Neuron (in vitro differentiated cells): ENCODE results near the gene BBC3.
"Not testable (repeated sequence)": the region's sequence is repeated elsewhere in the genome, so short reads cannot be mapped to it uniquely, and the experiment has no call there.

ENCODE experiments used
- H2AFZ ChIP-seq: one replicate; pipeline ENCODE4 v1.6.1; 2013; ENCODE audit warnings: low read depth, mild to moderate bottlenecking, inconsistent platforms, low read length, moderate library complexity
- H3K27me3 ChIP-seq: one replicate; pipeline ENCODE4 v1.6.1; 2013; ENCODE audit warnings: low read length; ENCODE audit not compliant: insufficient read depth
- H3K36me3 ChIP-seq: one replicate; pipeline ENCODE4 v1.6.1; 2013; ENCODE audit warnings: low read length; ENCODE audit not compliant: insufficient read depth
- H3K4me1 ChIP-seq: one replicate; pipeline ENCODE4 v1.6.1; 2013; ENCODE audit warnings: low read length; ENCODE audit not compliant: insufficient read depth
- H3K4me3 ChIP-seq: 2 replicates; pipeline ENCODE4 v1.5.1; 2013; ENCODE audit warnings: mild to moderate bottlenecking, low read length, moderate library complexity
- H3K9me3 ChIP-seq: one replicate; pipeline ENCODE4 v1.6.1; 2013; ENCODE audit warnings: low read length

BBC3 gene

GRCh38 chr19:47268028-47268427 is 37.0 kb upstream of the BBC3 start:
- peaks cover 8% of the 10 kb centered on the region for H3K4me1 ChIP-seq
- no peak overlapping the region for H3K4me3 ChIP-seq
- peaks cover 49% of the 10 kb centered on the region for H3K36me3 ChIP-seq
- H3K27me3 ChIP-seq = no peaks in the 10 kb centered on the region
- H2AFZ ChIP-seq = no peak overlapping the region
- no peaks in the 10 kb centered on the region for H3K9me3 ChIP-seq

- Histone ChIP-seq H2AFZ (no peak overlapping the region), H3K27me3 (no peaks in the 10 kb centered on the region), H3K4me3 (no peak overlapping the region), H3K9me3 (no peaks in the 10 kb centered on the region), H3K4me1 (peaks cover 1% of the 10 kb centered on the region), H3K36me3 (peaks cover 56% of the 10 kb centered on the region)
Observed at GRCh38 chr19:47267350-47267759, 36.4 kb upstream of the BBC3 start.

- Histone ChIP-seq H3K4me1 (no peaks in the 10 kb centered on the region), H2AFZ (no peak overlapping the region), H3K36me3 (peaks cover 57% of the 10 kb centered on the region), H3K4me3 (no peak overlapping the region), H3K27me3 (no peaks in the 10 kb centered on the region), H3K9me3 (no peaks in the 10 kb centered on the region)
Observed at GRCh38 chr19:47266401-47266941, 35.5 kb upstream of the BBC3 start.

GRCh38 chr19:47264629-47265028 is 33.6 kb upstream of the BBC3 start:
- no peaks in the 10 kb centered on the region for H3K27me3 ChIP-seq
- H3K9me3 ChIP-seq = peaks cover 3% of the 10 kb centered on the region
- H3K36me3 ChIP-seq = peaks cover 61% of the 10 kb centered on the region
- H3K4me1 ChIP-seq = no peaks in the 10 kb centered on the region
- H3K4me3 ChIP-seq = no peak overlapping the region
- H2AFZ ChIP-seq = no peak overlapping the region

- H3K9me3 ChIP-seq, H3K4me3 ChIP-seq, H2AFZ ChIP-seq, H3K27me3 ChIP-seq: not testable (repeated sequence)
- peaks cover 11% of the 10 kb centered on the region for H3K4me1 ChIP-seq
- H3K36me3 ChIP-seq = peaks cover 60% of the 10 kb centered on the region
Observed at GRCh38 chr19:47261946-47262793, 31.2 kb upstream of the BBC3 start.

GRCh38 chr19:47260476-47260875 is 29.5 kb upstream of the BBC3 start:
- peaks cover 11% of the 10 kb centered on the region for H3K4me1 ChIP-seq
- peaks cover 52% of the 10 kb centered on the region for H3K36me3 ChIP-seq
- H2AFZ ChIP-seq = no peak overlapping the region
- H3K9me3 ChIP-seq = peaks cover 3% of the 10 kb centered on the region
- no peaks in the 10 kb centered on the region for H3K27me3 ChIP-seq
- H3K4me3 ChIP-seq = no peak overlapping the region

- H2AFZ ChIP-seq = no peak overlapping the region
- peaks cover 11% of the 10 kb centered on the region for H3K4me1 ChIP-seq
- peaks cover 3% of the 10 kb centered on the region for H3K9me3 ChIP-seq
- no peak overlapping the region for H3K4me3 ChIP-seq
- H3K36me3 ChIP-seq = peaks cover 40% of the 10 kb centered on the region
- no peaks in the 10 kb centered on the region for H3K27me3 ChIP-seq
Observed at GRCh38 chr19:47258895-47259555, 28.0 kb upstream of the BBC3 start.

- no peaks in the 10 kb centered on the region for H3K27me3 ChIP-seq
- no peak overlapping the region for H2AFZ ChIP-seq
- peaks cover 11% of the 10 kb centered on the region for H3K4me1 ChIP-seq
- peaks cover 3% of the 10 kb centered on the region for H3K9me3 ChIP-seq
- H3K4me3 ChIP-seq = peak overlapping the region; percentile 73
- peaks cover 40% of the 10 kb centered on the region for H3K36me3 ChIP-seq
Observed at GRCh38 chr19:47258434-47258833, 27.4 kb upstream of the BBC3 start.

- Histone ChIP-seq H3K9me3 (peaks cover 3% of the 10 kb centered on the region), H3K27me3 (no peaks in the 10 kb centered on the region), H3K4me3 (peak overlapping the region; percentile 73), H2AFZ (peak overlapping the region; percentile 52), H3K36me3 (peaks cover 33% of the 10 kb centered on the region), H3K4me1 (peaks cover 11% of the 10 kb centered on the region)
Observed at GRCh38 chr19:47257411-47258169, 26.6 kb upstream of the BBC3 start.

- peaks cover 11% of the 10 kb centered on the region for H3K4me1 ChIP-seq
- no peaks in the 10 kb centered on the region for H3K27me3 ChIP-seq
- peaks cover 30% of the 10 kb centered on the region for H3K36me3 ChIP-seq
- H2AFZ ChIP-seq = peak overlapping the region; percentile 52
- peaks cover 3% of the 10 kb centered on the region for H3K9me3 ChIP-seq
- H3K4me3 ChIP-seq = peak overlapping the region; percentile 60
Observed at GRCh38 chr19:47256693-47257410, 25.9 kb upstream of the BBC3 start.

GRCh38 chr19:47255879-47256692 is 25.1 kb upstream of the BBC3 start, which contains the start of gene CCDC9:
Gene CCDC9 (plus strand): TSS chr19:47256525. CDS start chr19:47258401, 1,876 bp downstream.
- H3K9me3 ChIP-seq = peaks cover under 1% of the 10 kb centered on the region
- H2AFZ ChIP-seq = peak within 1 kb of the TSS; percentile 52
- H3K4me3 ChIP-seq = peak within 1 kb of the TSS; percentile 73
- H3K4me1 ChIP-seq = peaks cover 11% of the 10 kb centered on the region
- H3K36me3 ChIP-seq = peaks cover 26% of the 10 kb centered on the region
- no peaks in the 10 kb centered on the region for H3K27me3 ChIP-seq

- Histone ChIP-seq H2AFZ (no peak overlapping the region), H3K27me3 (no peaks in the 10 kb centered on the region), H3K9me3 (no peaks in the 10 kb centered on the region), H3K4me1 (peaks cover 11% of the 10 kb centered on the region), H3K4me3 (no peak overlapping the region), H3K36me3 (peaks cover 7% of the 10 kb centered on the region)
Observed at GRCh38 chr19:47253970-47254369, 23.0 kb upstream of the BBC3 start.
